ENCODE measurements around the gene TMEFF2.

GRCh38 chr2:191951376-191951775 is 243.4 kb downstream of the TMEFF2 start:
- no peak for TF ChIP-seq CTCF (tag by site-specific recombination; IDR thresholded peaks at IDR 0.05)
- TF ChIP-seq ZIC2 (tag by site-specific recombination; IDR thresholded peaks at IDR 0.05), result no peak
- no peak for TF ChIP-seq GLI4 (tag by site-specific recombination; IDR thresholded peaks at IDR 0.05)
- no peak for TF ChIP-seq YY2 (tag by site-specific recombination; IDR thresholded peaks at IDR 0.05)
- no peak for TF ChIP-seq ZNF658 (tag by site-specific recombination; IDR thresholded peaks at IDR 0.05)
- no peak for TF ChIP-seq TRIM28 (IDR thresholded peaks at IDR 0.05; ENCODE audit: borderline replicate concordance, low read length)

All from HEK293 (cell line).